CD4-positive, alpha-beta memory T cell (primary cell): ENCODE results near the gene SHE. TPM values are rescaled to one million over a fixed set of nuclear protein-coding genes. Genes with fewer than 3 reads are reported as not detected.
A peak's percentile ranks its signal among the peaks of the same experiment; 100 is the strongest.

ENCODE experiments used
- CTCF ChIA-PET: fragments of 350-600 bp; sonication (Branson Sonifier 250); formaldehyde crosslinking; loops from one replicate; lab custom pipeline; 2021; ENCODE audit warnings: inconsistent platforms; ENCODE audit not compliant: partially characterized antibody; lab: Charles Lee
- POLR2A ChIA-PET: fragments of 350-600 bp; sonication (Branson Sonifier 250); formaldehyde crosslinking; loops from one replicate; lab custom pipeline; 2021; ENCODE audit not compliant: partially characterized antibody; lab: Charles Lee
- DNase-seq, 5 donors: peaks; one replicate each; pipeline versions ENCODE4 v3.0.0 to v3.0.0-alpha.2; 2020 to 2022; ENCODE audit warnings: mixed read lengths in 1 of 5
- H3K27ac ChIP-seq: one replicate; pipeline ENCODE4 v1.7.0; 2013; ENCODE audit warnings: low read depth, low read length
- H3K27me3 ChIP-seq: 2 replicates; pipeline ENCODE4 v1.7.0; 2013; ENCODE audit warnings: mild to moderate bottlenecking, low read length, moderate library complexity; ENCODE audit not compliant: insufficient read depth
- H3K36me3 ChIP-seq: 2 replicates; pipeline ENCODE4 v1.7.0; 2013; ENCODE audit warnings: mild to moderate bottlenecking, low read length, moderate library complexity; ENCODE audit not compliant: insufficient read depth
- H3K4me1 ChIP-seq: 2 replicates; pipeline ENCODE4 v1.7.0; 2013; ENCODE audit warnings: mild to moderate bottlenecking, low read length, moderate library complexity; ENCODE audit not compliant: insufficient read depth
- H3K4me3 ChIP-seq, 2 donors: one replicate each; pipeline ENCODE4 v1.7.0; 2013; ENCODE audit warnings: low read length in 2 of 2, mild to moderate bottlenecking in 1 of 2
- H3K9me3 ChIP-seq, 2 donors: one replicate each; pipeline ENCODE4 v1.7.0; 2013; ENCODE audit warnings: low read length in 2 of 2, control low read depth in 1 of 2; ENCODE audit not compliant: control insufficient read depth in 1 of 2
- H3K27ac Mint-ChIP-seq, 7 donors: one replicate each; pipeline ENCODE4 v1.8.0; 2020 to 2021; ENCODE audit warnings: mixed read lengths in 7 of 7, mild to moderate bottlenecking in 6 of 7, inconsistent platforms in 3 of 7, moderate library complexity in 3 of 7
- H3K27me3 Mint-ChIP-seq, 2 donors: one replicate each; pipeline ENCODE4 v1.8.0; 2020 to 2021; ENCODE audit warnings: mixed read lengths in 2 of 2
- H3K36me3 Mint-ChIP-seq, 2 donors: one replicate each; pipeline ENCODE4 v1.8.0; 2020 to 2021; ENCODE audit warnings: mixed read lengths in 2 of 2, inconsistent platforms in 1 of 2, mild to moderate bottlenecking in 1 of 2
- H3K4me1 Mint-ChIP-seq, 4 donors: one replicate each; pipeline ENCODE4 v1.8.0; 2020 to 2021; ENCODE audit warnings: mixed read lengths in 4 of 4, mild to moderate bottlenecking in 1 of 4
- H3K4me3 Mint-ChIP-seq, 8 donors: one replicate each; pipeline ENCODE4 v1.8.0; 2020 to 2021; ENCODE audit warnings: mixed read lengths in 8 of 8, mild to moderate bottlenecking in 7 of 8, moderate library complexity in 6 of 8, inconsistent platforms in 3 of 8
- H3K9me3 Mint-ChIP-seq, 8 donors: one replicate each; pipeline ENCODE4 v1.8.0; 2020 to 2021; ENCODE audit warnings: mixed read lengths in 8 of 8, mild to moderate bottlenecking in 5 of 8, inconsistent platforms in 3 of 8, moderate library complexity in 1 of 8
- intact Hi-C: fragments of 100-400 bp; cut with micrococcal nuclease; formaldehyde crosslinking; loops from one replicate; pipeline ENCODE4 v1.15.1; 2023
- polyA plus RNA-seq, 2 donors: library from polyadenylated mRNA; unstranded; fragments of 300-500 nt; fragmentation: Illumina TruSeq; gene quantifications; one replicate each; pipeline ENCODE4 v1.2.3, GENCODE V29; 2021
- total RNA-seq, 2 experiments: library from RNA; stranded (reverse); gene quantifications; one replicate each; pipeline ENCODE4 v1.2.3, GENCODE V29; 2021

The SHE gene
- total and polyA plus RNA-seq, 4 experiments from 2014 or later, result not detected

DNA sequence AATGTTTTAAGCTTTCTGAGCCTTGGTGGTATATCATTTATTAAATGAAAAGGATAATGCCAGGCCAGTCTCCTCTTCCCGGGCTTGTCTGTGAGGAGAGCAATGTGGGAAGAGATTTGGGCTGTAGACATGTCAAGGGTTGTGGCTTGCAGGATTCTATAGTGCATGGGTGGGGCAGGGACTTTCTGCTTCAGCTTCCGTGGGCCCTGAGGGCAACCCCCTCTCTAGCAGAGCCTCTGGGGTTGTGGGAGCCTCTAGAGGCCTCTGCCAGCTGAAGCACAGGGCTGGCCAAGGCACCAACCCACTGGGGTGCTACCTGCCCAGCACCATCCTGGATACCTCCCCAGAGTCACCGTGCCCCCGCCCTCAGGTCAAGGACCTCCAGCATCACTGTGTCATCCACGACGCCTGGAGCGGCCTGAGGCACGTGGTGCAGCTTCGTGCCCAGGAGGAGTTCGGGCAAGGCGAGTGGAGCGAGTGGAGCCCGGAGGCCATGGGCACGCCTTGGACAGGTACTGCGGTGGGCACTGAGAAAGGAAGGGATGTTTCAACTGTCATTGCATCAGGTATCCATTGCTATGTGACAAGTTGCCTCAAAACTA lies 66.5 kb downstream of the SHE start:
- intact Hi-C loops, result no loop called here
- Mint-ChIP-seq H3K4me1 (peaks cover 32 to 60% (median 46%) of the 10 kb centered on the region in 4 donors), H3K27ac (peak overlapping the region in 2 of 7 donors; percentile 23 to 60), H3K36me3 (peaks cover 45 to 69% of the 10 kb centered on the region in 2 donors), H3K27me3 (no peaks in the 10 kb centered on the region), H3K4me3 (no peak overlapping the region), H3K9me3 (no peaks in the 10 kb centered on the region)
- Histone ChIP-seq H3K27ac (no peak overlapping the region), H3K27me3 (no peaks in the 10 kb centered on the region), H3K9me3 (no peaks in the 10 kb centered on the region), H3K4me3 (no peak overlapping the region), H3K36me3 (peaks cover 41% of the 10 kb centered on the region), H3K4me1 (peaks cover 61% of the 10 kb centered on the region)
- POLR2A ChIA-PET, result interaction anchor here (0.7 to 13.3 kb wide), 5 partner anchors 15 to 85 kb away, joined by 3 to 145 read pairs (median 6); partner anchors contain the start of gene IL6R
- no peak for DNase-seq
- CTCF ChIA-PET, result interaction anchor here (0.9 kb wide), 1 partner anchor 16 kb away, joined by 3 read pairs; no protein-coding TSS in a partner anchor

DNA sequence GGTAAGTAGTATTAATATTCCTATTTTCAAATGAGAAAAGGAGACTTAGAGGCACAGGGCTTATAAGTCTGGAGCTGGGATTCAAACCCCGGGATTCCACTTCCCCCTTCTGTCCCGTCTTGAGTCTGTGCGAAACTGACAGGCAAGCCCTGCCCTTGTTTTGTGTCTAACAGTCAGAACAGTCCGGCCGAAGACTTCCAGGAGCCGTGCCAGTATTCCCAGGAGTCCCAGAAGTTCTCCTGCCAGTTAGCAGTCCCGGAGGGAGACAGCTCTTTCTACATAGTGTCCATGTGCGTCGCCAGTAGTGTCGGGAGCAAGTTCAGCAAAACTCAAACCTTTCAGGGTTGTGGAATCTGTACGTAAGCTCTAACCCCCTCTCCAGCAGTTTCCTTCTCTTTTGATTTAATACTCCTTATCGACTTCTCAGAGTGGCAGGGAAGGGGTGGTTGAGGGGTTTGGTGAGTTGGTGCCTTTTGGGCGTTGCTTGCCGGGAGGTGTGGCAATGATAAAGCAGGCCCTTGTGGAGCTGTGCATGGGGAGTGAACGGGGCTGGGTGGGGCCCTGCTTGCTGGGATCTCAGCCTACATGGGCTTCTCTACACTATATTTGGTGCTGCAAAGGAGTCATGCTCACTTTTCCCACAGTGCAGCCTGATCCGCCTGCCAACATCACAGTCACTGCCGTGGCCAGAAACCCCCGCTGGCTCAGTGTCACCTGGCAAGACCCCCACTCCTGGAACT lies 67.7 kb downstream of the SHE start:
- Mint-ChIP-seq H3K27me3 (no peaks in the 10 kb centered on the region), H3K27ac (peak overlapping the region in 6 of 7 donors; percentile 21 to 75 (median 62)), H3K4me3 (no peak overlapping the region), H3K4me1 (peaks cover 28 to 60% (median 48%) of the 10 kb centered on the region in 4 donors), H3K9me3 (no peaks in the 10 kb centered on the region), H3K36me3 (peaks cover 52 to 73% of the 10 kb centered on the region in 2 donors)
- H3K36me3 ChIP-seq, result peaks cover 53% of the 10 kb centered on the region
- no peak overlapping the region for H3K4me3 ChIP-seq
- DNase-seq, result no peak
- H3K27ac ChIP-seq, result no peak overlapping the region
- no peaks in the 10 kb centered on the region for H3K27me3 ChIP-seq
- intact Hi-C loops, result no loop called here
- H3K4me1 ChIP-seq, result peaks cover 60% of the 10 kb centered on the region
- CTCF ChIA-PET, result interaction anchor here (0.9 to 1.0 kb wide), 2 partner anchors 15 to 31 kb away, joined by 3 read pairs; no protein-coding TSS in a partner anchor
- H3K9me3 ChIP-seq, result no peaks in the 10 kb centered on the region
- POLR2A ChIA-PET, result interaction anchor here (1.3 to 3.7 kb wide), 3 partner anchors 14 to 83 kb away, joined by 3 to 22 read pairs (median 6); no protein-coding TSS in a partner anchor

DNA sequence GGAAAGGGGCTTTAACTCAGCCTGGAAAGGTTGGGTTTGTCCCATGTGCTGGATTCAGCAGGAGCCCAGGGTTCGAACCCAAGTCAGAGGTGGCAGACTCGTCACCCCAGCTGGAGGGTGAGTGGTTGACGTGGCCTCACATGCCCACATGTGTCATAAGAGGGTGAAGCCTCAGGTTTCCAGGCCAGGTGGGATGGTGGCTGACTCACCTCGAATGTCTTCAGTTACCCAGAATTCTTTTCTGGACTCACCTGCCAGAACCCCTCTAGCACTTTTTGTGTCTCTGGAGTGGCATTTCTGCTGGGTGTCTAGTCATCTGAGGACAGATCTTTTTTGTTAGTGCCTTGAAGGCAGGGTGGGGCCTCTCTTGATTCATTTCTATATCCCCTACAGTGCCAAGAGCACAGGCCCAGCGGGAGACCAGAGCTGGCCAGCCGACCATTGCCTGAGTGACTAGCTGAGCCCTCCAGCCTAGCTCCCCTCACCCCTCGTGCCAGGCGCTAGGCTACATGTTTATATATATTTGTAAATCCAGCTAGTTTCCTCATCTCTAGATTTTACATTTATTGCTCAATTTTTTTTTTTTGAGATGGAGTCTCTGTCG lies 68.9 kb downstream of the SHE start:
- Mint-ChIP-seq H3K36me3 (peaks cover 49 to 71% of the 10 kb centered on the region in 2 donors), H3K27ac (peak overlapping the region; percentile 51 to 85 (median 75)), H3K4me1 (peaks cover 25 to 62% (median 43%) of the 10 kb centered on the region in 4 donors), H3K9me3 (no peaks in the 10 kb centered on the region), H3K4me3 (peak overlapping the region in 1 of 8 donors; percentile 31), H3K27me3 (no peaks in the 10 kb centered on the region)
- Histone ChIP-seq H3K27ac (peak overlapping the region; percentile 19), H3K27me3 (no peaks in the 10 kb centered on the region), H3K4me1 (peaks cover 56% of the 10 kb centered on the region), H3K36me3 (peaks cover 55% of the 10 kb centered on the region), H3K4me3 (no peak overlapping the region), H3K9me3 (no peaks in the 10 kb centered on the region)
- intact Hi-C loops, result no loop called here
- ChIA-PET CTCF (no interaction called here), POLR2A (interaction anchor here (1.0 to 20.0 kb wide), 3 partner anchors 13 to 30 kb away, joined by 4 to 324 read pairs (median 22); partner anchors contain the start of gene IL6R)
- no peak for DNase-seq

DNA sequence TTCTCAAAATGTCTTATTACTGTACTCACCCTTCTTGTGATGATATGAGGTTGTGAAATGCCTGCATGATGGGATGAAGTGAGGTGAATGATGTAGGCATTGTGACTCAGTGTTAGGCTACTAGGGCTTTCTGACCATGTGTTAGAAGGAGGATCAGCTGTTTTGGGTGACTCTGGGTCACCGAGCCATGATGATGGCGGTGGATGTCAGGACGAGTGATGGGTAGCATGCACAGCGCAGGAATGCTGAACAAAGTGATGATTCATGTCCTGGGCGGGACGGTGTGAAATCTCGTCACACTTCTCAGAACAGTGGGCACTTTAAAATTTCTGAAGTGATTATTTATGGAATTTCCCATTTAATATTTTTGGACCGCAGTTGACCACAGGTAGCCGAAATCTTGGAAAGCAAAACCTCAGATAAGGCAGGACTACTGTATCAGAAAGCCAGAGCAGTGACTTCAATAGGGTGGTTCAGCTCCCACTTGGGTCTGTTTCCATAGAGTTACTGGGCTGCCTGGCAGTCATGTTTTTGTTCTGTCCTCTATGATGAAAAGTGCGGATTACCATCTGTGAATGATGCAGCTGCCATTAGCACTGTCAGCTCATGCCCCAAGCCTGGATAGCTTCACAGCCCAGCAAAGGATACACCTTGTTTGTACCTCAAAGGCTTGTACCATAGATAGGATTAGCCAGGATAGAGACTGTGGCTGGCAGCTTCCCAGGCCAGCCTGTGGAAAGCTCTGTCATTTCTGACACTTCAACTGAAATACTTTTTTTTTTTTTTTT lies 70.4 kb downstream of the SHE start:
- H3K27me3 ChIP-seq, result no peaks in the 10 kb centered on the region
- DNase-seq, result no peak
- intact Hi-C loops, result no loop called here
- H3K9me3 Mint-ChIP-seq, result no peaks in the 10 kb centered on the region
- H3K4me3 ChIP-seq, result no peak overlapping the region
- peaks cover 49 to 66% of the 10 kb centered on the region in 2 donors for H3K36me3 Mint-ChIP-seq
- CTCF ChIA-PET, result interaction anchor here (0.7 to 1.9 kb wide), 6 partner anchors 12 to 761 kb away, joined by 3 to 7 read pairs (median 3); no protein-coding TSS in a partner anchor
- H3K4me3 Mint-ChIP-seq, result peak overlapping the region in 7 of 8 donors; percentile 31 to 77 (median 60)
- no peaks in the 10 kb centered on the region for H3K27me3 Mint-ChIP-seq
- H3K9me3 ChIP-seq, result no peaks in the 10 kb centered on the region
- H3K36me3 ChIP-seq, result peaks cover 54% of the 10 kb centered on the region
- H3K4me1 Mint-ChIP-seq, result peaks cover 27 to 69% (median 48%) of the 10 kb centered on the region in 4 donors
- H3K4me1 ChIP-seq, result peaks cover 65% of the 10 kb centered on the region
- POLR2A ChIA-PET, result interaction anchor here (1.0 to 20.0 kb wide), 6 partner anchors 8 to 34 kb away, joined by 3 to 324 read pairs (median 11); partner anchors contain the start of gene IL6R
- peak overlapping the region; percentile 2 to 93 (median 83) for H3K27ac Mint-ChIP-seq
- peak overlapping the region; percentile 19 for H3K27ac ChIP-seq

DNA sequence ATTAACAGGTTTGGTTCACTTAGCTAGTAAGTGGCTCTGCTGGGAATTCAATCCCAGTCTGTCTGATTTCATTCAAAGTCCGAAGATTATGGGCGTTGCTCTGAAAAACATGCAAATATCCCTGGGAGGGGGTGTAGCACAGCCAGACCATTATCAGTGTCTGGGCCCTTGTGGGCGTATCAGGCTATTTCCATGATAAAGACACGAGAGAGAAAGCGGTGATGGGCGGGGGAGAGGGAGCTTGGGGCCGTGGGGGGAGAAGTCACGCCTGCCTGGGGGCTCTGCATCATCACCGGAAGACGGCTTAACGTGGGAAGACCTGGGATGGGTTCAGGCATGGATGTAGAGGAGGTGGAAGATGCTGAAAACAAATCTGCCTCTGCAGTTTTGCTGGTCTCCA lies 71.3 kb downstream of the SHE start:
- Mint-ChIP-seq H3K4me3 (peak overlapping the region in 4 of 8 donors; percentile 27 to 53 (median 34)), H3K4me1 (peaks cover 29 to 70% (median 51%) of the 10 kb centered on the region in 4 donors), H3K36me3 (peaks cover 44 to 59% of the 10 kb centered on the region in 2 donors), H3K9me3 (no peaks in the 10 kb centered on the region), H3K27ac (peak overlapping the region in 6 of 7 donors; percentile 2 to 93 (median 82)), H3K27me3 (no peaks in the 10 kb centered on the region)
- no peaks in the 10 kb centered on the region for H3K9me3 ChIP-seq
- peaks cover 46% of the 10 kb centered on the region for H3K36me3 ChIP-seq
- H3K4me1 ChIP-seq, result peaks cover 73% of the 10 kb centered on the region
- no peak overlapping the region for H3K4me3 ChIP-seq
- no peak for DNase-seq
- intact Hi-C loops, result no loop called here
- H3K27ac ChIP-seq, result no peak overlapping the region
- no peaks in the 10 kb centered on the region for H3K27me3 ChIP-seq
- ChIA-PET POLR2A (interaction anchor here (0.8 to 20.0 kb wide), 5 partner anchors 7 to 32 kb away, joined by 3 to 324 read pairs (median 5); partner anchors contain the start of gene IL6R), CTCF (interaction anchor here (1.1 to 1.9 kb wide), 3 partner anchors 11 to 96 kb away, joined by 4 to 7 read pairs (median 7); no protein-coding TSS in a partner anchor)

DNA sequence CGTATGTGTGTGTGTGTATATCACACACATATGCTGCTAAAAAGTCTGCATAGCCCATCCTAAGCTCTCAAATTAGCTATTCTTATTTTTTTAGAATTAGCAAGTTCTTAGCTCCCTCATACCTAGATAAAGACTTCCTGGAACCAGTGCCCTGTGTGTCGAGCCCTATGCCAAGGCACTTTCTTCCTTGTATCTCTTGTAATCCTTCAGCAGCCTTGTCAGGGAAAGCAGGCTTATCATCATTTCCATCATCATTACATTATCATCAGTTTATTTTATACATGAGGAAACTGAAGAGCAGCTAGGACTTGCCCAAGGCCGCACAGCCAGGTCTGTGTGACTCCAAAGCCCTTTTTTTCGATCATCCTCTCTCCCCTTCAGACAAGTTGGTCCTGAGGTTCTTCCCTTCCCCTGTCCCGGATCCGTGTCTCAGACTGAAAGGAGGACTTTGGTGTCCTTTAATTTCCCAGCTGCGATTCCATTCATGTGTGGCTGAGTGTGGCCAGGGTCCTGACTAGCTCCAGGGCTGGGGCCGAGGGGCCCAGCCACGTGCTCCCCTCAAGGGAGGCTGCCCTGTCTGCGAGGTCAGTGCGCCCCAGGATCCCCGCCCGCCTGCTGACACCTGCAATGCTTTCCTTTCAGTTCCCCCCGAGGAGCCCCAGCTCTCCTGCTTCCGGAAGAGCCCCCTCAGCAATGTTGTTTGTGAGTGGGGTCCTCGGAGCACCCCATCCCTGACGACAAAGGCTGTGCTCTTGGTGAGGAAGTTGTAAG lies 72.2 kb downstream of the SHE start:
- Histone ChIP-seq H3K27ac (no peak overlapping the region), H3K9me3 (no peaks in the 10 kb centered on the region), H3K36me3 (peaks cover 38% of the 10 kb centered on the region), H3K4me3 (no peak overlapping the region), H3K4me1 (peaks cover 81% of the 10 kb centered on the region), H3K27me3 (no peaks in the 10 kb centered on the region)
- Mint-ChIP-seq H3K27me3 (no peaks in the 10 kb centered on the region), H3K27ac (peak overlapping the region; percentile 2 to 93 (median 80)), H3K36me3 (peaks cover 46 to 54% of the 10 kb centered on the region in 2 donors), H3K4me1 (peaks cover 33 to 79% (median 57%) of the 10 kb centered on the region in 4 donors), H3K4me3 (peak overlapping the region in 1 of 8 donors; percentile 11), H3K9me3 (no peaks in the 10 kb centered on the region)
- DNase-seq, result no peak
- intact Hi-C loops, result no loop called here
- POLR2A ChIA-PET, result interaction anchor here (1.2 to 20.0 kb wide), 3 partner anchors 10 to 22 kb away, joined by 4 to 324 read pairs (median 17); partner anchors contain the start of gene IL6R
- CTCF ChIA-PET, result interaction anchor here (1.1 to 1.5 kb wide), 2 partner anchors 10 to 95 kb away, joined by 4 to 7 read pairs; no protein-coding TSS in a partner anchor
